Measurements from ENCODE around the gene SMPX. TPM values are rescaled to one million over a fixed set of nuclear protein-coding genes. Genes with fewer than 3 reads are reported as not detected.

The SMPX gene
- total and polyA plus RNA-seq, 7 donors: 0.89 to 111 (median 25.5) TPM; not detected in 1

GRCh38 chrX:21800344-21800770, 42.4 kb upstream of the SMPX start:
- Histone ChIP-seq H3K4me1 (peaks cover 0 to 43% (median 12%) of the 10 kb centered on the region in 4 donors), H3K9me3 (no peaks in the 10 kb centered on the region), H3K4me3 (no peak overlapping the region), H3K27ac (peak overlapping the region in 3 of 4 donors; percentile 59 to 75 (median 61)), H3K36me3 (no peaks in the 10 kb centered on the region), H3K27me3 (no peaks in the 10 kb centered on the region)
- DNase-seq: no peak
- intact Hi-C loops (cut with DNase I): no loop called here
- TF ChIP-seq, protein P1, sequence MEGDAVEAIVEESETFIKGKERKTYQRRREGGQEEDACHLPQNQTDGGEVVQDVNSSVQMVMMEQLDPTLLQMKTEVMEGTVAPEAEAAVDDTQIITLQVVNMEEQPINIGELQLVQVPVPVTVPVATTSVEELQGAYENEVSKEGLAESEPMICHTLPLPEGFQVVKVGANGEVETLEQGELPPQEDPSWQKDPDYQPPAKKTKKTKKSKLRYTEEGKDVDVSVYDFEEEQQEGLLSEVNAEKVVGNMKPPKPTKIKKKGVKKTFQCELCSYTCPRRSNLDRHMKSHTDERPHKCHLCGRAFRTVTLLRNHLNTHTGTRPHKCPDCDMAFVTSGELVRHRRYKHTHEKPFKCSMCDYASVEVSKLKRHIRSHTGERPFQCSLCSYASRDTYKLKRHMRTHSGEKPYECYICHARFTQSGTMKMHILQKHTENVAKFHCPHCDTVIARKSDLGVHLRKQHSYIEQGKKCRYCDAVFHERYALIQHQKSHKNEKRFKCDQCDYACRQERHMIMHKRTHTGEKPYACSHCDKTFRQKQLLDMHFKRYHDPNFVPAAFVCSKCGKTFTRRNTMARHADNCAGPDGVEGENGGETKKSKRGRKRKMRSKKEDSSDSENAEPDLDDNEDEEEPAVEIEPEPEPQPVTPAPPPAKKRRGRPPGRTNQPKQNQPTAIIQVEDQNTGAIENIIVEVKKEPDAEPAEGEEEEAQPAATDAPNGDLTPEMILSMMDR (IDR thresholded peaks at IDR 0.05): no peak
- TF ChIP-seq EP300 (IDR thresholded peaks at IDR 0.05) (no peak), POLR2A (IDR thresholded peaks at IDR 0.05) (no peak), POLR2AphosphoS5 (IDR thresholded peaks at IDR 0.05) (peak in 1 of 4 donors; percentile 23)
- WGBS, 2 donors: 0 to 20% methylated on average over 1 of the region's 1 CpG

- 81 to 89% methylated on average over 6 of the region's 6 CpGs for WGBS, 2 donors
- Histone ChIP-seq H3K27ac (peak overlapping the region in 3 of 4 donors; percentile 59 to 75 (median 61)), H3K9me3 (no peaks in the 10 kb centered on the region), H3K4me3 (no peak overlapping the region), H3K36me3 (no peaks in the 10 kb centered on the region), H3K4me1 (peaks cover 0 to 41% (median 12%) of the 10 kb centered on the region in 4 donors), H3K27me3 (no peaks in the 10 kb centered on the region)
- intact Hi-C loops (cut with DNase I): no loop called here
- no peak for DNase-seq
- TF ChIP-seq POLR2AphosphoS5 (IDR thresholded peaks at IDR 0.05): no peak
- TF ChIP-seq POLR2A (IDR thresholded peaks at IDR 0.05): no peak
- TF ChIP-seq EP300 (IDR thresholded peaks at IDR 0.05): no peak
- TF ChIP-seq, protein P1 (IDR thresholded peaks at IDR 0.05): no peak
Observed at GRCh38 chrX:21799767-21800166, 41.9 kb upstream of the SMPX start.

DNA sequence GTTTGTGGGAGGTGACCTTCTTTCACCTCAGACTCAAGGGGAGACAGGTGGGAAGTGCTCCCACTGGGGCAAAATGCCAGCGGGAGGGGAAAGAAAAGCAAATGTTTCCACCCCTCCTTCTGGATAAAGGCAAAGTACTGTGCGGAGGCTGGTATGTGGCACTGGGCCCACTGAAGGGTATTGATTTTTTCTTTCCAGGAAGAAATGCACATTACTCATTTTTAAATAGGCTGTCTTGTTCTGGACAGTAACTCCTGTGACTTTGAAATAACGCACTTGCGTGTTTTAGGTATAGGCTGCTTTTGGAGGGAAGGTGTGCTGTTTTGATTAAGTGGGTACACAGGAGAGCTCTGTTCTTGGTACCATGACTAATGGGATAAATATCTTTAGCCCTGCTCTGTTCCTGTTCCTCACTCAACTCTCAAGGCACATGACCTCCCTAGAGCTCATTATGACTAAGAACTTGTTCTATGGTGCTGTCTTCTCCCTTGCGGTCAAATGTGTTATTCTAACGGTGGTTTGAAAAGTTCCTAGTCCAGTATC, 40.8 kb upstream of the SMPX start:
- Histone ChIP-seq H3K4me3 (no peak overlapping the region), H3K27me3 (no peaks in the 10 kb centered on the region), H3K36me3 (no peaks in the 10 kb centered on the region), H3K4me1 (peaks cover 0 to 41% (median 12%) of the 10 kb centered on the region in 4 donors), H3K27ac (peak overlapping the region in 3 of 4 donors; percentile 59 to 75 (median 61)), H3K9me3 (no peaks in the 10 kb centered on the region)
- intact Hi-C loops (cut with DNase I): no loop called here
- no peak for DNase-seq
- 74 to 88% methylated on average over 6 of the region's 6 CpGs for WGBS, 2 donors
- TF ChIP-seq EP300 (IDR thresholded peaks at IDR 0.05) (no peak), POLR2AphosphoS5 (IDR thresholded peaks at IDR 0.05) (peak in 1 of 4 donors; percentile 35)

- no peaks in the 10 kb centered on the region for H3K36me3 ChIP-seq
- H3K27me3 ChIP-seq: no peaks in the 10 kb centered on the region
- no peaks in the 10 kb centered on the region for H3K9me3 ChIP-seq
- no peaks in the 10 kb centered on the region for H3K4me1 ChIP-seq
- H3K4me3 ChIP-seq: no peak overlapping the region
- intact Hi-C loops (cut with DNase I): no loop called here
- DNase-seq: no peak
- no peak overlapping the region for H3K27ac ChIP-seq
- TF ChIP-seq, protein P1 (IDR thresholded peaks at IDR 0.05): no peak
- TF ChIP-seq POLR2AphosphoS5 (IDR thresholded peaks at IDR 0.05) (no peak), POLR2A (IDR thresholded peaks at IDR 0.05) (no peak), EP300 (IDR thresholded peaks at IDR 0.05) (no peak)
- WGBS, 2 donors: 94 to 96% methylated on average over 1 of the region's 1 CpG
Observed at GRCh38 chrX:21781976-21782375, 24.1 kb upstream of the SMPX start.

DNA sequence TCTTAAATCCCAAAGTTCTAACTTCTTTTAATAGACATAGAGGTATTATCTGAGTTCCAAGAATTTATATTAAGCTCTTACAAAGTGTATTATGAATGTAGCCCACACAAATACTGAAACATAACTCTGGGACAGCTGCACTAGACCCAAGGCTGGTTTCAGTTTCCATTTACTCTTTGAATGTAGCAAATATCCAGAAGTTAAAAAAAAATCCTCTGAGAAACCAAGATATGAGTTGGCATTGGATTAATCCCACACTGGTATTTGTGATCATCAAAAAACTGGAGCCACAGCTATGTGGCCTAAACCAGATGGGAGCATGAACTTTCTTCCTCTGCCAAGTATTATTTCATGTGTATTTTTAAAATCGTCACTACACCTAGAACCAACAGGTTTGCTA, 23.6 kb upstream of the SMPX start:
- 82 to 96% methylated on average over 1 of the region's 1 CpG for WGBS, 2 donors
- H3K36me3 ChIP-seq: no peaks in the 10 kb centered on the region
- no peaks in the 10 kb centered on the region for H3K4me1 ChIP-seq
- no peak overlapping the region for H3K27ac ChIP-seq
- TF ChIP-seq POLR2A (IDR thresholded peaks at IDR 0.05): no peak
- no peak for TF ChIP-seq EP300 (IDR thresholded peaks at IDR 0.05)
- no peak for TF ChIP-seq POLR2AphosphoS5 (IDR thresholded peaks at IDR 0.05)
- TF ChIP-seq, protein P1 (IDR thresholded peaks at IDR 0.05): no peak
- DNase-seq: no peak
- H3K27me3 ChIP-seq: no peaks in the 10 kb centered on the region
- intact Hi-C loops (cut with DNase I): no loop called here
- no peaks in the 10 kb centered on the region for H3K9me3 ChIP-seq
- no peak overlapping the region for H3K4me3 ChIP-seq

Data from sigmoid colon (tissue), 7 donors.